NOMO-1 treated with dmso at 0.1 percent for 144 hours (cell line): ENCODE data around the gene EXTL1.

Experiments used
- DNase-seq: peaks from one replicate; lab custom pipeline; 2025; ENCODE audit not compliant: unreplicated experiment; lab: John Stamatoyannopoulos, UW

The EXTL1 gene

DNA sequence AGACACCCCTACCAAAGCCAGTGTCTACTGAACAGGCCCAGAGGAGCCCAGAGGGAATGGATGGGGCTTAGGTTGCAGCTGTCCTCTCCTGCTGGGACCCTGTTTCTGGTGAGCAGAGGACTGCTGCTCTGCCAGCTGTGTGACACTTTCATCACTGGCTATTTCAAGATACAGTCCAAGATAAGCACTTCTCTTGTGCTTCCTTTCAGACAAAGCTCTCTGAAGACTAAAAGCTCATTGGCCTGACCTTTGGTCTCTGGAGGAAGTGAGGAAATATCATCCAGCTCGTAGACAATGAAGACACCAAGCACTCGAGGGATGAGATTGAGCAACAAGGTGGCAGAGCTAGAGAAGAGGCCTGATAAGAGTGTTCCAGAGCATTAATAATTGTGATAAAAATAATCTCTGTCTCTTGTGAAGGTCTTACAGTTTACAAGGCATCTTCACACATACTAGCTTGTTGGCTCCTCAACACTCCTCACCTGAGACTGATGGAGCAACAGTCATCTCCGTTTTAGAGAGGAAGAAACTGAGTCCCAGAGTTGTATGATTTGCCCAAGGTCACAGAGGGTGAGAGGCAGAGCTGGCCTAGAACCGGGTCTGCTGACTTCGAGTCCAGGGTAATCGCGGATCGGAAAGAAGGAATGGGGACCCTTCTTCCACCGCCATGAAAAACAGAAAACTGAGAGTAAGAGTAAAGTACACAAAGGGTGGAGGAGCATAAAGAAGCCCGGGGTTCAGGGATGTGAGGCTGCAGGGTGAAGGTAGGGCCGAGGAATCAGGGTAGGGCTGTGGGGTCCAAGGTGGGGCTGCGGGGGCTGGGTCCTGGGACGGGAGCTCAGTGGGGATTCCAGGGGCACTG lies 24.4 kb upstream of the EXTL1 start:
- peak; percentile 88 for DNase-seq

DNA sequence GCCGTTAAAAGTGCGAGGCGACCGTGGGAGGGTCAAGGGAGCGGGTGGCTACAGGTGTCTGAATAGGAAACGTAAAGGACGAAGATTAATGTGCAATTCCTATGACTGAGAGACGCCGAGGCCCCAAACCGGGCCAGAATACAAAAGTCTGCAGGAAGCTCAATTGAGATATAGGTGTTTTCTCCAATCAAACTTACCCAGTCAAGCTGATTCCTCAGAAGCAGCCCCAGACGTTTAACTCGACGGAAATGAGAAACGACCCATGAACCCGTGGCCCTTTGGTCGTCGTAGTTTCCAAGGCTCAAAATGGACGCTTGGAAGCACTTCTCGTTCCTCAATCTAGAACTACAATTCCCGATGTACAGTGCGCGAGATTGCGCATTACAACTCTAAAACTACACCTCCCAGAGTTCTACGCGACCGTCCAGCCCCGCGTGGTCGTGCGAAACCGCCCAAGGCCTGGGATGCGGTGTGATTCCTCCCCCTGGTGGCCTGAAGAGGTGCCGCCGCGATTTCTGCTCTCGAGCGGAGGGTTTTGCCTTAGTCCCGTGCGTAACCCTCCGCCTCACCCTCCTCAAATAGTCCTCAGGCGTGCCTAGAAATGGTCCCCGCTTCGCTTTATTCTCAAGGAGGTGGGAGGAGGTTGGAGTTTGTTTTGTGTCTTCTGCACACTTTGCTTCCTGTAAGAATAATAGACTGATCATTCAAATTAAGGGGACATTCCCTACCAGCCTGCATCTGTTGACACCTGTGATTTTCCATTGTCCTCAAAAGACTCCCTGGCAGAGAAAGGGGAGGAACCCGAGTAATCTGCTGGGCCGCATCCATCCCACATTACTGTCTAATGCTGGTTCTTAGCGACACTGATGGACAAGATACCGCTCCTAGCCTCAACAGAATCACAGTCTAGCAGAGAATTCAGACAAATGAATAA lies 23.5 kb upstream of the EXTL1 start, which contains the start of gene PAFAH2:
Gene PAFAH2 (minus strand): TSS at position 236 of the 934 bp plus-strand sequence. CDS start 7,247 bp downstream, outside the sequence.
- DNase-seq = peak; percentile 97

- DNase-seq = no peak
Measured at GRCh38 chr1:25999041-25999800, 22.4 kb upstream of the EXTL1 start.

DNA sequence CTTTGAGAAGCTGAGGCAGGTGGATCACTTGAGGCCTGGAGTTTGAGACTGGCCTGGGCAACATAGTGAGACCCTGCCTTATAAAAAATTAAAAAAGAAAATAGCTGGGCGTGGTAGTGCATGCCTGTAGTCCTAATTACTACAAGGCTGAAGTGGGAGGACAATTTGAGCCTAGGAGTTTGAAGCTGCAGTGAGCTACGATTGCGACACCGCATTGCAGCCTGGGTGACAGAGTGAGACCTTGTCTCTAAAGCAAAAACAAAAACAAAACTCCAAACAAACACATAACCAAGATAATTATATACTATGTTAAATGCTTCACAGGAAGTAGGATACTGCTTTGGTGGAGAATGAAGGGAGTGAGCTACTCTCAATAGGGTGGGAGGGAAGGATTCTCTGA lies 18.3 kb upstream of the EXTL1 start:
- no peak for DNase-seq

- DNase-seq = no peak
Measured at GRCh38 chr1:26003756-26004155, 17.8 kb upstream of the EXTL1 start.

- no peak for DNase-seq
Measured at GRCh38 chr1:26005434-26006105, 16.0 kb upstream of the EXTL1 start.

DNA sequence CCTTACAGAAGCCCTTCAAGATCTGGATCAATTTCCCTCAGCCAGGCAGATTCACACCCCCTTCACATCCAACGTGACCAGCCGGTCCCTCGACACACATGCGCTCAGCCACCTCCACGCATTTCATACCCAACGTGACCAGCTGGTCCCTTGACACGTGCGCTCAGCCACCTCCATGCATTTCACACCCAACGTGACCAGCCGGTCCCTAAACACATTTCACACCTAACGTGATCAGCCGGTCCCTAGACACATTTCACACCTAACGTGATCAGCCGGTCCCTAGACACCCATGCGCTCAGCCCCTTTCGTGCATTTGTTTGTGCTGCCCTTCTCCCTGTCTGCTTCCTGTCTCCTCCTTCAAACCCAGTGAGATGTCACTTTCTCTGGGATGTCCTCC lies 14.9 kb upstream of the EXTL1 start:
- DNase-seq = no peak

- no peak for DNase-seq
Measured at GRCh38 chr1:26009796-26010447, 11.7 kb upstream of the EXTL1 start.

- DNase-seq = no peak
Measured at GRCh38 chr1:26010825-26011224, 10.8 kb upstream of the EXTL1 start.

DNA sequence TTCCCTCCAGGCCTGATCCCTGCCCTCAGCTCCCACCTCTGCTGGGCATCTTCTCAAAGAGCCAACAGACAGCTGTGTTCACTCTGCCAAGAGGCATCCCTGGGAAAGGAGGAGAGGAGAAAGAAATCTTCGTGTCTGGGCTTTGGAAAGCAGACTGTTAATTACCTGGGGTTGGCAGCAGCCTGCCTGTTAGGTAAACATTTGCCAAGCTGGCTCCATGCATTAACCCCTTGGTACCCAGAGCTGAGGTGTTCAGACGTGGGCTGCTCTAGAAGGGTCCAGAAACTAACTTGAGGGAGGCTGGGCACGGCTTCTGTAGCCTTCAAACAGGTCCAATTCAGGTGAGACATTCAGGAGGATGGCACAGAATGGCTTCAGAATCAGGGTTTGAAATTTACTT lies 8.7 kb upstream of the EXTL1 start:
- no peak for DNase-seq

DNA sequence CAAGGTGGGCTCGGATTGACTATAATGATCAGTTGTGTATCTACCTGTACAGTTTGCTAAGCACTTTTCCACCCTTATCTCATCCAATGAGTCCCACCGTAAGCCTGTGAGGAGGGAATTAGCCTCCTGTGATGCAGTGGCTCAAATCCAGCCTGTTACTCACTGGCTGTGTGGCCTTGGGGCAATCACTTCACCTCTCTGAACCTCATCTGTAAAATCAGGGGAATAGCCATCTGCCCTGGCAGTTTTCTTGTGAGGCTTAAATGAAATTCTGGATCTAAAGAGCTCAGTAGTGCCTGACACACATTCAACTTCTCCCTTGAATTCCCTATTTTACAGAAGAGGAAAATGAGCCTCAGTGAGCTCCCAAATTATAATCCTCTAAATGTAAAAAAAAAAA lies 7.4 kb upstream of the EXTL1 start:
- no peak for DNase-seq

- peak; percentile 39 for DNase-seq
Measured at GRCh38 chr1:26015358-26015757, 6.2 kb upstream of the EXTL1 start.

DNA sequence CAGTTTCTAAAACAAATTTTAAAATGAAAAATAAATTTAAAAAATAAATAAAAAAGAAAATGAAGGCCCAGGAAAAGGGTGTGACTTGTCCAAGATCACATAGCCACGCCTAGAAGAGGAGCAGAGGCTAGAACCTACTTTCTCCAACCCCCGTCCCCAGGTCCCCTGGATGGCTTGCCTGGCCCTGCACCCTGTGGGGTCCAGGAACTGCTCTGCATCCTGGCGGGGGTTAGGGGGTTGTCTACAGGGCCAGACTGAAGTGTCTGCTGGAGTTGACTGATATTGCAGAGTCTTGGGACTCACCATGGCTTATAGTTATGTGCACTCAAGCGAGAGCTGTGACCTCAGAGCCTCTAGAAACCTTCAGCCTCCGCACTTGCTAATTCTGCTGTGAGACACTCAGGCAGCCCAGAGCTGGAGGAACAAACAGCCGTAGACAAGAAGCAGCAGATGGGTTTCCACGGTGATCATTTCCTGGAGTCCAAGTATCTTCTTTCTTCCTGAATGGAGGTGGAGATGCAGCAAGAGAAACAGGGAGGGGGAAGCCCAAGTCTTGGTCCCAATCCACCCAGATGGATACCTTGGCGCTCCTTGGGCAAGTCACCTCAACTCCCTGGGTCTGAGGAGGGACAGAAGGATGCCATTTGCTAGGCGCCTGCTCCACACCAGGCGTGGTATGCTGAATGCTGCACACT lies 5.2 kb upstream of the EXTL1 start:
- DNase-seq = no peak

GRCh38 chr1:26016953-26017545 lies 4.5 kb upstream of the EXTL1 start:
- DNase-seq = no peak

GRCh38 chr1:26017606-26018005 lies 4.0 kb upstream of the EXTL1 start:
- no peak for DNase-seq

- peak; percentile 32 for DNase-seq
Measured at GRCh38 chr1:26019641-26020315, 1.8 kb upstream of the EXTL1 start.

DNA sequence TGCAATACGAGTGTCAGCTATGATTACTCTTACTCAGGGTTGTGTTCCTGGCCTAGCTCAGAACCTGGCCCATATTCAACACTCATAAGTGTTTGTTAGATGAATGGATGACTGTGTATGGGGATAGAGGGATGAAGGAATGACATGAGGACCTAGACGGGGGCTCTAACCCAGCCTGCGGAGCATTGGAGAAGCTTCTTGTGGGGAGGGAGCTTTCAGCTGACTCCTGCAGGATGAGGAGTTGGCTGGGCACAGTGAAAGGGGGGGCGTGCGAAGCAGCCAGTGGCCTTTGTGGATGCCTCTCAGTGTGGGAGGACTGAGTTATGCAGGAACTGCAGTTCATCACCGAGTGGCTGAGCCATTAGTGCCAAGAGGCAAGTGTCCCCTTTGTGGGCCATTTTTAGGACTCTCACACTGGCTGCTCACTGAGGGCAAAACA lies 1.2 kb upstream of the EXTL1 start:
- DNase-seq = no peak

DNA sequence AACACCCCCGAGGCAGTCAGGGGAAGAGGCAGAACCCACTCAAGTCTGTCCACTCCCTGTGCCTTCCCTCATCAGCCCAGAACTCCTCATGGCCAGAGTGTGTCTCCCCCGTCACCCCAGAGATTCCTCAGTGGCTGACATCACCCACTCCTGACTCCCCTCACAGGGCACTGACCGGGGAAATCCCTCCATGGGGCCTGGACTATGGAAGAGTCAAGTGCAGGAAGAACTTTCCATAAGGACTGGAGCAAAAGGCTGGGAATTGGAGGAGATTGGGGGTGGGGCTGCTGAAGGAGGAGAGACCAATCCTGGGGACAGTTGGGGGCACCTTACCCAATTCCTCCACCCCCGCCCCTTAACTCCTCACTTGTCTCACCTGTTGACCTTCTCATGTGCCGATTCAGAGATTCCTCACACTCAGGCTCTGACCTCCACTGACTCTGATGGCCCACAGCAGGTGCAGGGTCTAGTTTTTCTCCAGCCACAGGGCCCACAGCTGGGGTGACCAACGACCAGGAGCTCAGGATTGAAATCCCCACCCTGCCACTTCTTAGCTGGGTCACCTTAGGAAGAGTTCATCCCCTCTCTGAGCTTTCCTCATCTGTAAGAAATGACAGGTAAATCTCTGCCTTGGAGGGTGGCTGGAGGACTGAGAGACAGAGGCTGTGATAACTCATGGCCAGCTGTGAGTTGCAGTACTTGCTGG lies 481 bp upstream of the EXTL1 start:
- no peak for DNase-seq
